ENCODE data around the gene PDXK.
A peak's percentile ranks its signal among the peaks of the same experiment; 100 is the strongest.

Gene PDXK

DNA sequence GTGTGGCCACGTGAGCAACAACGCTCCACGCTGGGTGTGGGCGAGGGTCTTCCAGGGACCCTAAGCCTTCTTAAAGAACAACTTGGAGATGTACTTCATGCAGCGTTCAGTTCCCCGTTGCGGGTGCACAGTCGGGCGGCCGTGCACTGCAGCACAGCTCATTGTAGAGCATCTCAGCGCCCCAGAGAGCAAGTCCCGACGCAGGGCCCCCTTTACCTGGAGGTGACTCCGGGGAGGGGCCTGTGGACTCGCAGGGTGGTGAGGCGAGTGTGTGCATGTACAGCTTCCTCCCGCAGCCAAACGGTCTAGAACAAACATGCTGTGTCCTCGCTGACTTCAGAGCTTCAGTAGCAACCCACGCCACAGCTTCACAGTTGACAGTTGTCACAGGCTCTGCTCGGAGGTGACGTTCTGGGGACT lies 89.9 kb downstream of the PDXK start:
- no peak for DNase-seq

DNA sequence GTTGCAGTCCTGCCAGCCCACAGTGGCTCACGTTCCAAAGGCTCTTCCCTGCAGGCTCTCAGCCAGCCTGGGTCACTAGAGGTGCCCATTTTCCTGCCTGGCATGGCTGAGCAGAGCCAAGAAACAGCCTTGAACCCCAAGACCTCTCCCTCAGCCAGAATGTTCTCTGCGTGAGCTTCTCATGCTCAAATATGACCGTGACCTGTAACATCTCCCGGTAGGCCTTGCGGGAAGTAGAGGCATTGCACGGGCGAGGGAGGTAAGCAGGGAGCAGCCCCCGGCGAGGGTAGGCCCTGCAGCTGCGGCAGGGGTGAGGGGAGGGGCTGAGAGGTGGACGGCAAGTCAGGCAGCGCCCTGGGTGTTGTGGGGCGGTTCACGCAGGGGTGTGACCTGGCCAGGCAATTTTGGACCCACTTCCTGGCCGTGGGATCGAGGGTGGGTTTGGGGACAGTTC lies 90.4 kb downstream of the PDXK start:
- DNase-seq: no peak

DNA sequence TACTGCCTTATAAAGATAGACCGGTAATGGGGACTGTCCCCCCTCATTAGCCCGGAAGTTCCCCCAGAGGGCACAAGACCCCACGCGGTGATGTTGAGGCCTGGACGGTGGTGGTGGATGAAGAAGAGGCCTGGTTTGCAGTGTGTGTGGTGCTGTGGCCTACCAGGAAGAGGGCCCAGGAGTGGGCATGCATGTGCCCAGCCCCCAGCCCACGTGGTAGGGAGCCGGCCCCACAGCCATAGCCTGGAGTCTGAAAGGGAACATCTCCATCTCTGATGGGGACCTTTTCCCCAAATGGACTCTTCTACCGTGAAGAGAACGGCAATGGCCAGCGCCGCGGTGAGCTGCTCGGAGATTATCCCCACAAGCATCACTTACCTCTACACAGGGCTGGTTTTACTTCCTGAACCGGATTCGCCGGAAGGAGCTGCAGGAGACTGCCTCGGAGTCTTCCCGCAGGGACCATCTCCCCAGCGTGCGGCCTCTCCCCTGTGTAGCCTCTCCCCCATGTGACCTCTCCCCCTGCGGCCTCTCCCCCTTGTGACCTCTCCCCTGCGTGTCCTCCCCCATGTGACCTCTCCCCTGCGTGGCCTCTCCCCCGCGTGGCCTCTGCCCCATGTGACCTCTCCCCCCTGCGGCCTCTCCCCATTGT lies 91.0 kb downstream of the PDXK start:
- no peak for DNase-seq

DNA sequence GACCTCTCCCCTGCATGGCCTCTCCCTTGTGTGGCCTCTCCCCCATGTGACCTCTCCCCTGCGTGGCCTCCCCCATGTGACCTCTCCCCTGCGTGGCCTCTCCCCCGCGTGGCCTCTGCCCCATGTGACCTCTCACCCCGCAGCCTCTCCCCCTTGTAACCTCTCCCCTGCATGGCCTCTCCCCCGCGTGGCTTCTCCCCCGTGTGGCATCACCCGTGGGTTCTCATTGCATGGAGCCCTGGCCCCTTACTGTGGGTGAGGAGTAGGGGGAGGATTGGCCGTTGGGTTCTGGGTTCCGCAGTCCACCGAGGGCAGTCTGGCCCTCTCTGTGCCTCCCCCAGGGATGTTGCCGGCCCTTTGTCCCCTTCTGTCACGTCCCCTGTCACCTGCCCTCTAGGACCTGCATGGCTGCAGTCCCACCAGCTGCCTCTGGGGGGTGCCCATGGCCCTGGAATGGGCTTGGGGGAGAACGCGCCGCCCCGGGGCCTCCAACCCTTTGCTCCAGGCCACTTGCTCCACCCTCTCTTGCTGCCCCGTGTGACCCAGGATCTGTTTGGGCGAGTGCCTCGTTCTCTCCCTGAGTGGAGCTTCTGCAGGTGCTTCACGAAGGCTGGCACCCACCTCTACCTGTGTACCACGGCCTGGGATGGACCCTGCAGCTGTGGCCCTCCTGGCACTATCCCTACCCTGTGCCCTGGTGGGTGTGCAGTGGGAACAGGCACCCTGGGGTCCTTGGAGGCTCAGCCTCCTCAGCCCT lies 91.8 kb downstream of the PDXK start:
- peak; percentile 69 for DNase-seq

DNA sequence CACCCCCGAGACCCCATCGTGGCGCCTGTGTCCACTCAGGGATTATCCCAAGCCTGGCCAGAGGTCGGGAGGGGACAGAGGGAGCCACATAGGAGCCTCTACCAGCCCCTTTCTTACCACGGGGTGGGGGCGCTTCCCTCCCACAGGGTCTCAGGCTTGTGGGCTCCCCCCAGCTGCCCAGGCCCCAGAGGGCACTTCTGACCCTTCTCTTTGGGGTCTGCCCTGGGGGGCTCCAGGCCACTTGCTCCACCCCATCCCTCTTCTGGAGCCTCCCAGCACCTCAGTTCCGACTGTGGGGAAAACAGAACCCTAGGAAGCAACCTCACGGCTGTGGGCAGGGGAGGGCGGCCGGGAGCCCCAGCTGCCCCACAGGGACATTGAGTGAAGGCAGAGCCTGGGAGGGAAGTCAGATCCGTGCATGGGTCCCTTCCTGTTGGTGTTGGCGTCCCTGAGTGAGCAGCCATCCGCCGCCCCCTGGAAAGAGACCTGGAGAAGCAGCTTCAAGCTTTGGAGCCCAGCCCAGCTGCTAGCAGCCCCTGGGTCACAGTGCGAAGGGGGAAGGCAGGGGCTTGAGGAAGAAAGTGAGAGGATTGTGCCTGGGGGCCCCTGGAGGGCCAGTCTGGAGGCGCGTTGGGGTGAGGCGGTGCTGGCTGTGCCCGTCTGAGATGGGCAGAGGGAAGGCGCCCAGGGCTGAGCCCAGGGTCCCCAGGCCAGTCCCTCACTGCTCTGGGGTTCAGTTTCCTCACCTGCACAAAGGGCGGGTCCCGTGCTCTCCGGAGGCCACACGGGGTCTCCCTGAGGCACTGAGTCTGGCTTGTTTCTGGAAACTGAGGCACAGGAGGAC lies 92.6 kb downstream of the PDXK start:
- DNase-seq: no peak
